HG02798 (cell line): ENCODE results near the gene PSG7.
"Not testable (repeated sequence)": the region's sequence is repeated elsewhere in the genome, so short reads cannot be mapped to it uniquely, and the experiment has no call there.

ENCODE experiments used
- ATAC-seq: cut with Tn5 transposase; IDR thresholded peaks from one replicate; pipeline ENCODE4 v1.9.1; 2021; ENCODE audit warnings: mild to moderate bottlenecking; ENCODE audit not compliant: unreplicated experiment, poor library complexity

Gene PSG7

GRCh38 chr19:42937107-42937506 lies at the start of gene PSG7:
TSS of gene PSG7 (minus strand) at chr19:42937207. CDS start at chr19:42937076, 131 bp downstream.
- not testable (repeated sequence) for ATAC-seq

GRCh38 chr19:42985588-42985987 lies 48.6 kb upstream of the PSG7 start:
- no peak for ATAC-seq

- ATAC-seq = not testable (repeated sequence)
These were observed 45.1 kb upstream of the PSG7 start for GRCh38 chr19:42982111-42982510.

GRCh38 chr19:42971451-42971850 lies 34.4 kb upstream of the PSG7 start:
- ATAC-seq = not testable (repeated sequence)

- no peak for ATAC-seq
These were observed 28.2 kb upstream of the PSG7 start for GRCh38 chr19:42965176-42965575.

- no peak for ATAC-seq
These were observed 24.1 kb upstream of the PSG7 start for GRCh38 chr19:42961119-42961518.

- not testable (repeated sequence) for ATAC-seq
These were observed 15.1 kb upstream of the PSG7 start for GRCh38 chr19:42952126-42952525.

GRCh38 chr19:42951476-42951875 lies 14.5 kb upstream of the PSG7 start:
- not testable (repeated sequence) for ATAC-seq

GRCh38 chr19:42942187-42942789 lies 5.3 kb upstream of the PSG7 start:
- no peak for ATAC-seq

- ATAC-seq = not testable (repeated sequence)
These were observed 2.3 kb downstream of the PSG7 start for GRCh38 chr19:42934726-42935125.

GRCh38 chr19:42934183-42934582 lies 2.8 kb downstream of the PSG7 start:
- ATAC-seq = not testable (repeated sequence)

- not testable (repeated sequence) for ATAC-seq
These were observed 3.6 kb downstream of the PSG7 start for GRCh38 chr19:42933412-42933811.

GRCh38 chr19:42932485-42933101 lies 4.4 kb downstream of the PSG7 start:
- ATAC-seq = not testable (repeated sequence)

GRCh38 chr19:42930214-42930613 lies 6.8 kb downstream of the PSG7 start:
- not testable (repeated sequence) for ATAC-seq

- ATAC-seq = no peak
These were observed 8.1 kb downstream of the PSG7 start for GRCh38 chr19:42928896-42929295.

GRCh38 chr19:42926781-42927180 lies 10.2 kb downstream of the PSG7 start:
- ATAC-seq = no peak

GRCh38 chr19:42923106-42923505 lies 13.9 kb downstream of the PSG7 start:
- ATAC-seq = not testable (repeated sequence)

GRCh38 chr19:42920971-42921370 lies 16.0 kb downstream of the PSG7 start:
- ATAC-seq = not testable (repeated sequence)

- no peak for ATAC-seq
These were observed 17.3 kb downstream of the PSG7 start for GRCh38 chr19:42919757-42920079.

GRCh38 chr19:42919070-42919756 lies 17.8 kb downstream of the PSG7 start:
- ATAC-seq = not testable (repeated sequence)

- not testable (repeated sequence) for ATAC-seq
These were observed 18.5 kb downstream of the PSG7 start for GRCh38 chr19:42918377-42919069.
